Panc1 (cell line): ENCODE data around the gene CDS2. TPM values are rescaled to one million over a fixed set of nuclear protein-coding genes. Genes with fewer than 3 reads are reported as not detected.

Experiments used
- ATAC-seq: fragments of 200-7000 bp; cut with Tn5 transposase; 2 replicates; pipeline ENCODE4 v1.9.1; 2020; ENCODE audit warnings: mild to moderate bottlenecking, moderate library complexity
- BruUV-seq: library from RNA; stranded (reverse); fragments of 400-500 nt; replicated peaks from 2 replicates; lab custom pipeline; 2021; lab: Mats Ljungman, UMichigan
- CTCF ChIA-PET: fragments of 300-600 bp; sonication (Branson Sonifier 250); formaldehyde crosslinking; loops from one replicate; lab custom pipeline; 2022; ENCODE audit warnings: antibody characterized with exemption; lab: Charles Lee
- POLR2A ChIA-PET: fragments of 300-600 bp; sonication (Branson Sonifier 250); formaldehyde crosslinking; loops from one replicate; lab custom pipeline; 2022; ENCODE audit warnings: antibody characterized with exemption; lab: Charles Lee
- DNase-seq: peaks from one replicate; pipeline ENCODE4 v3.0.0-alpha.2; 2010; ENCODE audit warnings: low read depth, low spot score
- H3K27ac ChIP-seq: 2 replicates; pipeline ENCODE4 v1.5.1; 2011; ENCODE audit warnings: mild to moderate bottlenecking, low read length, inconsistent platforms
- H3K27me3 ChIP-seq: fragments of 200-500 bp; sonication (Bioruptor generic); 2 replicates; pipeline ENCODE4 v1.6.0; 2014; ENCODE audit warnings: low read length, inconsistent platforms; ENCODE audit not compliant: control insufficient read depth, insufficient read depth
- H3K36me3 ChIP-seq: fragments of 200-500 bp; sonication (Bioruptor generic); 2 replicates; pipeline ENCODE4 v1.5.1; 2014; ENCODE audit warnings: inconsistent platforms, mild to moderate bottlenecking, low read length, moderate library complexity; ENCODE audit not compliant: control insufficient read depth, insufficient read depth
- H3K4me1 ChIP-seq: 2 replicates; pipeline ENCODE4 v1.5.1; 2011; ENCODE audit warnings: inconsistent platforms, mild to moderate bottlenecking, low read length, moderate library complexity; ENCODE audit not compliant: control insufficient read depth, insufficient read depth
- H3K4me3 ChIP-seq, 2 experiments: 2 replicates each; pipeline ENCODE4 v1.5.1; 2011 to 2012; ENCODE audit warnings: low read depth in 2 of 2, low read length in 2 of 2, mild to moderate bottlenecking in 2 of 2, inconsistent platforms in 1 of 2, moderate library complexity in 1 of 2
- H3K9me3 ChIP-seq: fragments of 200-500 bp; sonication (Bioruptor generic); 2 replicates; pipeline ENCODE4 v1.5.1; 2014; ENCODE audit warnings: low read depth, mild to moderate bottlenecking, inconsistent platforms, low read length, moderate library complexity; ENCODE audit not compliant: control insufficient read depth, insufficient read depth
- CTCF ChIP-seq: fragments of 450-650 bp; IDR thresholded peaks from 2 replicates; pipeline ENCODE4 v1.5.1; 2017; ENCODE audit warnings: mild to moderate bottlenecking
- POLR2AphosphoS5 ChIP-seq: IDR thresholded peaks from 2 replicates; pipeline ENCODE4 v1.6.1; 2012; ENCODE audit warnings: mild to moderate bottlenecking, low read depth, low read length, moderate library complexity
- REST ChIP-seq, 2 experiments: IDR thresholded peaks; 2 replicates each; pipeline ENCODE4 v1.6.1; 2011 to 2012; ENCODE audit warnings: low read depth in 2 of 2, control low read depth in 1 of 2, low read length in 1 of 2, mild to moderate bottlenecking in 1 of 2, moderate library complexity in 1 of 2; ENCODE audit not compliant: insufficient read depth in 1 of 2
- SIN3A ChIP-seq: IDR thresholded peaks from 2 replicates; pipeline ENCODE4 v1.6.1; 2012; ENCODE audit warnings: low read depth, mild to moderate bottlenecking, low read length, moderate library complexity, borderline replicate concordance; ENCODE audit not compliant: insufficient read depth
- TCF7L2 ChIP-seq: IDR thresholded peaks from 2 replicates; pipeline ENCODE4 v1.6.1; 2011; ENCODE audit warnings: mild to moderate bottlenecking, low read depth, low read length, inconsistent platforms
- in situ Hi-C: cut with HindIII; loops from 2 replicates; pipeline ENCODE4 v1.10.0; 2016; ENCODE audit warnings: low sequenced_read_pairs, low pct_unique_long_range_greater_than_20kb
- intact Hi-C: fragments of 100-400 bp; cut with micrococcal nuclease; formaldehyde crosslinking; loops from one replicate; pipeline ENCODE4 v1.10.0; 2022; ENCODE audit not compliant: unreplicated experiment
- total RNA-seq: library from RNA; stranded (reverse); gene quantifications from one replicate; pipeline ENCODE4 v1.2.1, GENCODE V29; 2021; ENCODE audit not compliant: unreplicated experiment

Gene CDS2
- total RNA-seq, 1 experiment from 2014 or later = 54.0 TPM

GRCh38 chr20:5131502-5131901 lies 4.7 kb downstream of the CDS2 start:
- intact Hi-C loops = no loop called here
- ATAC-seq (no peak), DNase-seq (no peak)
- no peaks in the 10 kb centered on the region for H3K36me3 ChIP-seq
- TF ChIP-seq CTCF (no peak), POLR2AphosphoS5 (no peak), SIN3A (no peak), TCF7L2 (no peak), REST (IDR thresholded peaks at IDR 0.05; ENCODE audit: insufficient read depth in 1 of 2, low read depth in 2 of 2, low read length in 1 of 2) (no peak)
- H3K9me3 ChIP-seq = no peaks in the 10 kb centered on the region
- no peak overlapping the region for H3K4me3 ChIP-seq
- no peak overlapping the region for H3K27ac ChIP-seq
- no TSS peak for BruUV-seq
- POLR2A ChIA-PET = interaction anchor here (0.6 kb wide), 1 partner anchor 26 kb away, joined by 5 read pairs; no protein-coding TSS in a partner anchor
- H3K27me3 ChIP-seq = no peaks in the 10 kb centered on the region
- CTCF ChIA-PET = interaction anchor here (0.6 kb wide), 1 partner anchor 30 kb away, joined by 3 read pairs; no protein-coding TSS in a partner anchor
- peaks cover 7% of the 10 kb centered on the region for H3K4me1 ChIP-seq
- in situ Hi-C loops = no loop called here

DNA sequence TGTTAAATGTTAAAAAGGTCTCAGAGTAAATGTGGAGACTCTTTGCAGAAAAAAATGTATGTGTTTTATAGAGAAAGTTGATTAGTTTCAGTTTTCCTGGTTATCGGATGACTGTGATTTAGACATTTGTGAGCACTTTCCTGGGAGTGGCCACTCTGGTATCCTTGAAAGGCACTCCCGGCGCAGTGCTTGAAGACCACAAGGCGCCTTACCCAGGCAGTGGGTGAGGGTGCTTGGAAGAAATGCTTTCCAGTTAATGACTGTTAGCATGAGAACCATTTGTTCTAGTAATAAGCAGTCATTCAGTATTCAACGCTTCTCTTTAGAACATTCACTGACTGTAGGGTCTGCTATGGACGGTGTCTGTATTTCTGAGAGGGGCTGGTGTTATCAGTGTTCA lies 7.2 kb downstream of the CDS2 start:
- intact Hi-C loops = no loop called here
- Histone ChIP-seq H3K27me3 (no peaks in the 10 kb centered on the region), H3K27ac (no peak overlapping the region), H3K4me3 (no peak overlapping the region), H3K9me3 (no peaks in the 10 kb centered on the region), H3K4me1 (no peaks in the 10 kb centered on the region), H3K36me3 (no peaks in the 10 kb centered on the region)
- DNase-seq = no peak
- CTCF ChIA-PET = no interaction called here
- no TSS peak for BruUV-seq
- TF ChIP-seq POLR2AphosphoS5 = no peak
- no peak for TF ChIP-seq CTCF
- in situ Hi-C loops = no loop called here
- POLR2A ChIA-PET = no interaction called here
- no peak for ATAC-seq
